Measurements from ENCODE around the gene BCL2L14. TPM values are rescaled to one million over a fixed set of nuclear protein-coding genes. Genes with fewer than 3 reads are reported as not detected.

BCL2L14 gene
- polyA plus RNA-seq, 1 of the 3 experiments (the other 2 are of a cell fraction) = not detected

DNA sequence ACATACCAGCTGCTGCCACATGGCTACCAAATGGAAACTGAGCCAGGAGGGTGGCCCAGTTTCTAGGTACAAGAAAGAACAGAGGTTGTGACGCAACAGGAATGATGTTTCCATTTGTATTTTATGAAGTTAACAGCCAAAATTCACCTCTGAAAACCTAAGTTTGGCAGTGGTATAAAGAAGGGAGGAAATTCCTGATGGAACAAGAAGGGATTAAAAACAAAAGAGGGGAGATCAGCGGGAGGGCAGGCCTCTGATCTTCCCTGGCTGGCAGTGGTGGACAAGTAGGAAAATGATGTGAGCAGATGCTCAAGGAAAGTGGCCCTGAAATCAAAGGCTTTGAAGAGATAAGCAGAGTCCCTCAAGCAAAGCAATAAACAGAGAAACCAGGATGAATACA lies 47.3 kb upstream of the BCL2L14 start:
- Histone ChIP-seq H3K27ac (ENCODE audit: low read depth in 2 of 2, low read length in 1 of 2) (no peak overlapping the region), H3K9ac (no peak overlapping the region), H3K9me3 (no peaks in the 10 kb centered on the region), H3K4me3 (ENCODE audit: low read depth in 2 of 2, low read length in 1 of 2) (no peak overlapping the region), H3K27me3 (ENCODE audit: insufficient read depth) (no peaks in the 10 kb centered on the region), H2AFZ (ENCODE audit: low read depth) (no peak overlapping the region), H3K4me2 (no peak overlapping the region), H3K4me1 (ENCODE audit: control insufficient read depth in 1 of 2, insufficient read depth in 2 of 2, low read depth in 1 of 2, low read length in 1 of 2) (peaks cover 2 to 5% of the 10 kb centered on the region in 2 experiments; a peak in 2 of 4 replicates), H4K20me1 (ENCODE audit: insufficient read depth) (no peaks in the 10 kb centered on the region), H3K9me2 (no peaks in the 10 kb centered on the region), H3K79me2 (ENCODE audit: insufficient read depth) (no peaks in the 10 kb centered on the region), H3K36me3 (replicated peaks in 1 of 2; ENCODE audit: control insufficient read depth in 1 of 2, insufficient read depth in 2 of 2, low read length in 1 of 2) (no peaks in the 10 kb centered on the region), H3F3A (replicated peaks; ENCODE audit: insufficient read depth) (no peaks in the 10 kb centered on the region)
- TF ChIP-seq TCF12 (IDR thresholded peaks at IDR 0.05) = no peak
- TF ChIP-seq RXRA (IDR thresholded peaks at IDR 0.05; ENCODE audit: borderline replicate concordance, low read depth) = no peak
- no peak for TF ChIP-seq REST (IDR thresholded peaks at IDR 0.05; ENCODE audit: low read depth, low read length)
- TF ChIP-seq RAD21 (IDR thresholded peaks at IDR 0.05; ENCODE audit: low read length) = no peak
- no peak for TF ChIP-seq CHD2 (IDR thresholded peaks at IDR 0.05; ENCODE audit: low read length, partially characterized antibody)
- no peak for TF ChIP-seq EZH2phosphoT487 (IDR thresholded peaks at IDR 0.05; ENCODE audit: borderline replicate concordance, low read depth)
- no peak for TF ChIP-seq MXI1 (IDR thresholded peaks at IDR 0.05; ENCODE audit: low read depth, low read length)
- TF ChIP-seq FOSL2 (IDR thresholded peaks at IDR 0.05; ENCODE audit: borderline replicate concordance, low read depth) = no peak
- TF ChIP-seq ELF1 (IDR thresholded peaks at IDR 0.05) = no peak
- no peak for TF ChIP-seq JUND (IDR thresholded peaks at IDR 0.05)
- no peak for TF ChIP-seq GABPA (IDR thresholded peaks at IDR 0.05; ENCODE audit: low read depth)
- no peak for TF ChIP-seq MEF2A (IDR thresholded peaks at IDR 0.05; ENCODE audit: borderline replicate concordance, low read depth)
- ChIA-PET POLR2A (no interaction called here), CTCF (interaction anchor here (1.5 to 3.8 kb wide), 2 partner anchors 9 to 280 kb away, joined by 3 to 18 read pairs; no protein-coding TSS in a partner anchor)
- DNase-seq = no peak
- WGBS (ENCODE audit: low lambda C conversion rate) = 65% methylated on average over 2 of the region's 2 CpGs

- no peaks in the 10 kb centered on the region for H3K27me3 ChIP-seq (ENCODE audit: insufficient read depth)
- no peak overlapping the region for H3K9ac ChIP-seq
- no peaks in the 10 kb centered on the region for H3K9me2 ChIP-seq
- H3K4me3 ChIP-seq (ENCODE audit: low read depth in 2 of 2, low read length in 1 of 2) = no peak overlapping the region
- H3K79me2 ChIP-seq (ENCODE audit: insufficient read depth) = no peaks in the 10 kb centered on the region
- no peaks in the 10 kb centered on the region for H3K4me1 ChIP-seq (ENCODE audit: control insufficient read depth in 1 of 2, insufficient read depth in 2 of 2, low read depth in 1 of 2, low read length in 1 of 2)
- H3K36me3 ChIP-seq (replicated peaks in 1 of 2; ENCODE audit: control insufficient read depth in 1 of 2, insufficient read depth in 2 of 2, low read length in 1 of 2) = no peaks in the 10 kb centered on the region
- no peak overlapping the region for H2AFZ ChIP-seq (ENCODE audit: low read depth)
- no peaks in the 10 kb centered on the region for H3F3A ChIP-seq (replicated peaks; ENCODE audit: insufficient read depth)
- H3K9me3 ChIP-seq = no peaks in the 10 kb centered on the region
- WGBS (ENCODE audit: low lambda C conversion rate) = 66% methylated on average over 10 of the region's 10 CpGs
- POLR2A ChIA-PET = no interaction called here
- H4K20me1 ChIP-seq (ENCODE audit: insufficient read depth) = no peaks in the 10 kb centered on the region
- no peak overlapping the region for H3K27ac ChIP-seq (ENCODE audit: low read depth in 2 of 2, low read length in 1 of 2)
- H3K4me2 ChIP-seq = no peak overlapping the region
- no peak for DNase-seq
- CTCF ChIA-PET = interaction anchor here (1.9 kb wide), 1 partner anchor 443 kb away, joined by 6 read pairs; no protein-coding TSS in a partner anchor
- TF ChIP-seq POLR2AphosphoS5 (IDR thresholded peaks at IDR 0.05; ENCODE audit: low read depth, low read length) (no peak), CHD2 (IDR thresholded peaks at IDR 0.05; ENCODE audit: low read length, partially characterized antibody) (no peak), REST (IDR thresholded peaks at IDR 0.05; ENCODE audit: low read depth, low read length) (no peak), ELF1 (IDR thresholded peaks at IDR 0.05) (no peak), SIN3A (IDR thresholded peaks at IDR 0.05; ENCODE audit: borderline replicate concordance, low read depth, low read length) (no peak), MXI1 (IDR thresholded peaks at IDR 0.05; ENCODE audit: low read depth, low read length) (no peak)
- TF ChIP-seq, protein P1, sequence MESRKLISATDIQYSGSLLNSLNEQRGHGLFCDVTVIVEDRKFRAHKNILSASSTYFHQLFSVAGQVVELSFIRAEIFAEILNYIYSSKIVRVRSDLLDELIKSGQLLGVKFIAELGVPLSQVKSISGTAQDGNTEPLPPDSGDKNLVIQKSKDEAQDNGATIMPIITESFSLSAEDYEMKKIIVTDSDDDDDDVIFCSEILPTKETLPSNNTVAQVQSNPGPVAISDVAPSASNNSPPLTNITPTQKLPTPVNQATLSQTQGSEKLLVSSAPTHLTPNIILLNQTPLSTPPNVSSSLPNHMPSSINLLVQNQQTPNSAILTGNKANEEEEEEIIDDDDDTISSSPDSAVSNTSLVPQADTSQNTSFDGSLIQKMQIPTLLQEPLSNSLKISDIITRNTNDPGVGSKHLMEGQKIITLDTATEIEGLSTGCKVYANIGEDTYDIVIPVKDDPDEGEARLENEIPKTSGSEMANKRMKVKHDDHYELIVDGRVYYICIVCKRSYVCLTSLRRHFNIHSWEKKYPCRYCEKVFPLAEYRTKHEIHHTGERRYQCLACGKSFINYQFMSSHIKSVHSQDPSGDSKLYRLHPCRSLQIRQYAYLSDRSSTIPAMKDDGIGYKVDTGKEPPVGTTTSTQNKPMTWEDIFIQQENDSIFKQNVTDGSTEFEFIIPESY (IDR thresholded peaks at IDR 0.05; ENCODE audit: borderline replicate concordance, low read depth) = no peak
- TF ChIP-seq, protein P2, sequence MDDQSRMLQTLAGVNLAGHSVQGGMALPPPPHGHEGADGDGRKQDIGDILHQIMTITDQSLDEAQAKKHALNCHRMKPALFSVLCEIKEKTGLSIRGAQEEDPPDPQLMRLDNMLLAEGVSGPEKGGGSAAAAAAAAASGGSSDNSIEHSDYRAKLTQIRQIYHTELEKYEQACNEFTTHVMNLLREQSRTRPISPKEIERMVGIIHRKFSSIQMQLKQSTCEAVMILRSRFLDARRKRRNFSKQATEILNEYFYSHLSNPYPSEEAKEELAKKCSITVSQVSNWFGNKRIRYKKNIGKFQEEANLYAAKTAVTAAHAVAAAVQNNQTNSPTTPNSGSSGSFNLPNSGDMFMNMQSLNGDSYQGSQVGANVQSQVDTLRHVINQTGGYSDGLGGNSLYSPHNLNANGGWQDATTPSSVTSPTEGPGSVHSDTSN (IDR thresholded peaks at IDR 0.05) = no peak
Measured at GRCh38 chr12:12024911-12025682, 45.6 kb upstream of the BCL2L14 start.
